HEK293T (cell line): ENCODE results near the gene ERVMER34-1.

Experiments
- ARNT ChIP-seq: fragments of 450-650 bp; IDR thresholded peaks from 2 replicates; pipeline ENCODE4 v1.6.1; 2017; ENCODE audit warnings: mild to moderate bottlenecking
- BHLHE40 ChIP-seq: fragments of 450-650 bp; IDR thresholded peaks from 2 replicates; pipeline ENCODE4 v1.6.1; 2016; ENCODE audit warnings: mild to moderate bottlenecking, moderate library complexity, borderline replicate concordance
- LEF1 ChIP-seq: fragments of 450-650 bp; IDR thresholded peaks from 2 replicates; pipeline ENCODE4 v1.6.1; 2017; ENCODE audit warnings: mild to moderate bottlenecking, borderline replicate concordance
- SP1 ChIP-seq: fragments of 450-650 bp; IDR thresholded peaks from 2 replicates; pipeline ENCODE4 v1.6.1; 2017

DNA sequence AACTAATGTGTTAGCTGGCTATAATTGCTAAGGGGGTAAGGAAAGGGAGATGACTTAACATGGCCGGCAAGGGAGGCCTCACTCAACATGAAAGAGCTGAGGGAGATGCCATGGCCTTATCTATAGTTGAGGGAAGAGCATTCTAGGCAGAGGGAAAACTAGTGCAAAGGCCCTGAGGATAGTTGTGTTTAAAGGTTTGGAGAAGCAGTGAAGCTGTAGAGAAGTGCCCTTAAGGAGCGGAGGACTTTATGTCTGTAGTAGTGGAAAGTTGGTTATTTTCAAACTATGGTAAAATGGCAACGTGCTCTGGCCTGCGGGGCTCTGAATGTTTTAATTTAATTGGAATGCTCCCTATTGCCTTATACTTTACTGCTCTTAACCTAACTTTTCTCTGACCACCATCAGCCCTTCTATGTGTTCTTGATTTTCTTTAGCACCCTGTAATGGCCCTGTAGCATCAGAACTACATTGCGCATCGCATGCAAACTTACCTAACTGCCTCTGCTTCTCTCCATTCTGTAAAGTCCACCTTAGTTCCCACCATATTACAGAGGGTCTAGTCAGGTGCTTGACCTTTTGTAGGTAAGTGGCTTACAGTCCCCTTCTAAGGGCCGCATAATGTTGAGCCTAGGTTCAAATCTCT, 35.8 kb downstream of the ERVMER34-1 start:
- TF ChIP-seq SP1 (no peak), LEF1 (no peak), BHLHE40 (no peak), ARNT (no peak)
